Cardiac muscle cell (in vitro differentiated cells and primary cell): ENCODE measurements around the gene CCNK. TPM values are rescaled to one million over a fixed set of nuclear protein-coding genes. Genes with fewer than 3 reads are reported as not detected.

Experiments used
- DNase-seq, 2 donors: peaks; one replicate each; pipeline versions ENCODE4 v3.0.0 to v3.0.0-alpha.2; 2010 to 2017; ENCODE audit warnings: low read depth in 1 of 2, low spot score in 1 of 2
- H3K27ac ChIP-seq: fragments of 200-600 bp; sonication (generic); 2 replicates; pipeline ENCODE4 v1.5.1; 2016
- H3K27me3 ChIP-seq: fragments of 200-600 bp; sonication (generic); 2 replicates; pipeline ENCODE4 v1.6.0; 2016; ENCODE audit warnings: control low read depth
- H3K36me3 ChIP-seq: fragments of 200-600 bp; sonication (generic); 2 replicates; pipeline ENCODE4 v1.5.1; 2016; ENCODE audit warnings: control low read depth
- H3K4me1 ChIP-seq: fragments of 200-600 bp; sonication (generic); 2 replicates; pipeline ENCODE4 v1.8.1; 2017; ENCODE audit warnings: low read depth, mild to moderate bottlenecking, mixed run types
- H3K4me3 ChIP-seq: fragments of 200-600 bp; sonication (generic); 2 replicates; pipeline ENCODE4 v1.5.1; 2016; ENCODE audit warnings: mild to moderate bottlenecking
- H3K9me3 ChIP-seq: fragments of 200-600 bp; sonication (generic); 2 replicates; pipeline ENCODE4 v1.5.1; 2017; ENCODE audit warnings: low read depth, mild to moderate bottlenecking, control low read depth
- CTCF ChIP-seq: IDR thresholded peaks from 2 replicates; pipeline ENCODE4 v1.5.1; 2012; ENCODE audit warnings: low read depth, mild to moderate bottlenecking, low read length
- polyA plus RNA-seq: library from polyadenylated mRNA; unstranded; fragments of >200 nt; fragmentation: Nextera tagmentation; extraction: Ambion mirVana; gene quantifications from 2 replicates; pipeline ENCODE4 v1.2.1, GENCODE V29; 2016
- total RNA-seq: library from RNA; depleted of rRNA; stranded (reverse); fragments of >200 nt; gene quantifications from 2 replicates; pipeline ENCODE4 v1.2.3, GENCODE V29; 2016

Gene CCNK
- total and polyA plus RNA-seq, 2 experiments from 2014 or later: 13.3 to 17.3 TPM

DNA sequence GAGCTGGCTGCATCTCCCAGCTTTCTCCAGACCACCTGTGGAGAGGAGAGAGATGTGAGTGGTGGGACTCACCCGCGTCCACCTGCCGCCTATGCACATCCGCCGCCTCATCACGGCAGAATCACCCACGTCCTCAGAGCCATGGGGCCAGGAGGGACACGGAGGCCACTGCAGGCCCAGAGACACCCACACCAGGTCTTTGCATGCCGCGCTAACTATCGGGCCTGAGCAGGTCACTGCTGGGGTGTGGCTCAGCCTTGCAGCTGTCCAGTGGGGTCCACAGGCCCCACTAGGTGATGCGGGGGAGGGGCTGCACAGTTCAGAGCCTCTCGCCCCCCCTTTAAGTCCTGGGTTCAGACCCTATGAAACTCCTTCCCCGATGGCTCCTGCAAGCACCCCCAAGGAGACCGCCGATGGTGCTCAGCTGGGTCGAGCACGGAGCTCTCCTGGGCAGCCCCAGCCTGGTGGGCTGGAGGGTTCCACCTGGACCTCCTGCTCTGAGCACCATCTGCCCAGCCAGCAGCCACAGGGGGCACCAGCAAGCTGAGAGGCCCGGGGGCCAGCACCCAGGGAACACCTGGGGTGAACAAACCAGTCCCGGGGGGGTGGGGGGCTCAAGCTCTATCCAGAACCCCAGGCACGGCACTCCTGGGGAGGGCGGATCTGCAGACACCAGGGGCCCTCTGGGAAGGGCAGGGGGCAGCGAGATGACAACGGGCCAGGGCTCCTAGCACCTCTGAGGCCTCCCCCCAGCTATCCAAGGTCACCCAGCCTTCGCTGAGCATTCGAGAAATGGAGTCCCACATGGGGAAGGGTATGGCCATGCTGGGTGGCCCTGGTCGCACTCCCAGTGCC is 34.3 kb downstream of the CCNK start:
- Histone ChIP-seq H3K27me3 (no peaks in the 10 kb centered on the region), H3K36me3 (peaks cover 8% of the 10 kb centered on the region), H3K9me3 (no peaks in the 10 kb centered on the region), H3K4me1 (no peaks in the 10 kb centered on the region), H3K4me3 (no peak overlapping the region), H3K27ac (no peak overlapping the region)
- no peak for TF ChIP-seq CTCF
- no peak for DNase-seq

DNA sequence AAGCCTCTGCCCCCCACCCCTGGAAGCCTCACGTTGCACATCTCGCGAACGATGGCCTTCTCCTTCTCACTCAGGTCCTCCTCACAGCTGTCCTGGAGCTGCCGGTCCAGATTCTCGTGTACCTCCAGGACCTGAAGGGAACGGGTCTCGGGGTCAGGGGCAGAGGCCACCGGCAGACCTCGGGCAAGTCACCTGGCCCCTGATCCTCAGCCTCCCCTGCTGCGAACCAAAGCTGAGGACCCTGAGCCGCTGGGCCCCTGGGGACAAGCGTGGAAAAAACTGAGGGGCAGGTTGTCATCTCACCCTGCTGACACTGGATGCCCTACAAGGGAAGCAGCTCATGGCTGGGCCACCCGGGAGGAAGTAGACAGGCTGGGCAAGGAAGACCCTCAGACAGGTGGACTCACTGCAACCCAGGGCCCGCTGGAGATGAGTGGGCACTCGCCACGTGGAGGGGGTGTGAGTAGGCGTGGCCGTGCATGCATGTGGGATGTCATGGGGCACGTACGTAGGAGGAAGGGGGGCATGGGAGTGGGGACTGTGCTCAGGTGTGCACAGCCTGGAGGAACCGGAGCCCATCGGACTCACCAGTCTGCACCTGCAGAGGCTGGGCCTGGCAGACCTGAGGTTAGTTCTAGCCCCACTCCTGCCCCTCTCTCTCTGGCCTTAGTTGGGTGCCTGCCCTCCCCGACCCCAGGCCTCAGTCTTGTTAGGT is 35.1 kb downstream of the CCNK start:
- DNase-seq: no peak
- H3K4me3 ChIP-seq: no peak overlapping the region
- peaks cover 8% of the 10 kb centered on the region for H3K36me3 ChIP-seq
- no peaks in the 10 kb centered on the region for H3K9me3 ChIP-seq
- TF ChIP-seq CTCF: no peak
- H3K27ac ChIP-seq: no peak overlapping the region
- no peaks in the 10 kb centered on the region for H3K27me3 ChIP-seq
- no peaks in the 10 kb centered on the region for H3K4me1 ChIP-seq

GRCh38 chr14:99516871-99517642 is 35.8 kb downstream of the CCNK start:
- H3K9me3 ChIP-seq: no peaks in the 10 kb centered on the region
- peaks cover 8% of the 10 kb centered on the region for H3K36me3 ChIP-seq
- no peak overlapping the region for H3K4me3 ChIP-seq
- no peaks in the 10 kb centered on the region for H3K4me1 ChIP-seq
- no peaks in the 10 kb centered on the region for H3K27me3 ChIP-seq
- no peak overlapping the region for H3K27ac ChIP-seq
- no peak for DNase-seq
- no peak for TF ChIP-seq CTCF

DNA sequence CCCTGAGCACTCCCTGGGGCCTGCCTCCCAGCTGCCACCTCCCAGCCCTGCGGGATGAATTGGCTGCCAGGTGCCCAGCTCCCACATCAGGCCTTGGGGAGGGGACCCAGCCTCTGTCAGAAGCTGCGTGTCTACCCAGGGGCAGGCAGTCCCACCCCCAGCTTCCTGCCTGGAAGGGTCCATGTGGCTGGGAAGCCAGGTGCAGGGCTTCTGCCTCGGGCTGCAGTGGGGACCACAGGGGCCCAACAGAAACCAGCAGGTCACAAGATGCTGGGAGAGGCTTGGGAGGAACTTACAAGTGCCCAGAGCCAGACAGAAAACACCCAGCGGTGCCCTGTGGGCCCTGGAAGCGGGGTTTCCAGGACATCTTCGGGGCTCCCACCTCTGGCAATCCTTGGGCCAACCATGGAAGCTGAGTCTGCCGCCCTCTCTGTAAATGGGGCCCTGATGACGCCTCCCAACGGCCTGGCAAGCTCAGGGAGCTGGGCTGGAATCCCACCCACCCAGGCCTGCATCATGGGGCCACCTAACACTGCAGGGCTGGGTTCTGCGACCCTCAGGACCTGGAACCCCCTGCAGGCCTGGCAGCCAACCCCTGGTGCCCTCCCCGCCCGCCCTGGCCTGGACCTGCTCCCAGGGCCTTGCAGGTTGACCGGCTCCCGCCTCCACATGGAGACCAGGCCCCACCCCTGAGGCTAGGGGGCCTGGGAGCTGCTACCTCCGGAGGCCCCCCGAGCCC is 36.6 kb downstream of the CCNK start:
- Histone ChIP-seq H3K4me3 (no peak overlapping the region), H3K4me1 (peaks cover 4% of the 10 kb centered on the region), H3K9me3 (no peaks in the 10 kb centered on the region), H3K27me3 (no peaks in the 10 kb centered on the region), H3K27ac (no peak overlapping the region), H3K36me3 (peaks cover 8% of the 10 kb centered on the region)
- no peak for TF ChIP-seq CTCF
- DNase-seq: no peak
